Stimulated activated naive CD8-positive, alpha-beta T cell treated with anti-CD3 and anti-CD28 coated beads, Interleukin-15, Interleukin-2, amounts not matched to agents 100 ng/mL and 50 ng/mL, for 24 hours (primary cell): ENCODE measurements around the gene DNAJC19.

ENCODE experiments used
- H3K27ac Mint-ChIP-seq: one replicate; pipeline ENCODE4 v1.8.0; 2021; ENCODE audit warnings: mild to moderate bottlenecking, mixed read lengths
- H3K27me3 Mint-ChIP-seq: one replicate; pipeline ENCODE4 v1.8.0; 2021; ENCODE audit warnings: mixed read lengths
- H3K36me3 Mint-ChIP-seq: one replicate; pipeline ENCODE4 v1.8.0; 2021; ENCODE audit warnings: low read depth, mixed read lengths
- H3K4me1 Mint-ChIP-seq: one replicate; pipeline ENCODE4 v1.8.0; 2021; ENCODE audit warnings: low read depth, mixed read lengths
- H3K4me3 Mint-ChIP-seq: one replicate; pipeline ENCODE4 v1.8.0; 2021; ENCODE audit warnings: mild to moderate bottlenecking, mixed read lengths
- H3K9me3 Mint-ChIP-seq: one replicate; pipeline ENCODE4 v1.8.0; 2021; ENCODE audit warnings: mixed read lengths

DNAJC19 gene

GRCh38 chr3:180981912-180982311 lies 7.6 kb downstream of the DNAJC19 start:
- Mint-ChIP-seq H3K9me3 (no peaks in the 10 kb centered on the region), H3K4me3 (no peak overlapping the region), H3K36me3 (peaks cover 54% of the 10 kb centered on the region), H3K27ac (no peak overlapping the region), H3K27me3 (no peaks in the 10 kb centered on the region), H3K4me1 (peaks cover 3% of the 10 kb centered on the region)

GRCh38 chr3:180980611-180981010 lies 8.9 kb downstream of the DNAJC19 start:
- peaks cover 53% of the 10 kb centered on the region for H3K36me3 Mint-ChIP-seq
- H3K9me3 Mint-ChIP-seq, result no peaks in the 10 kb centered on the region
- H3K4me1 Mint-ChIP-seq, result no peaks in the 10 kb centered on the region
- H3K27ac Mint-ChIP-seq, result no peak overlapping the region
- no peaks in the 10 kb centered on the region for H3K27me3 Mint-ChIP-seq
- H3K4me3 Mint-ChIP-seq, result no peak overlapping the region

- peaks cover 48% of the 10 kb centered on the region for H3K36me3 Mint-ChIP-seq
- no peaks in the 10 kb centered on the region for H3K9me3 Mint-ChIP-seq
- H3K27me3 Mint-ChIP-seq, result no peaks in the 10 kb centered on the region
- no peaks in the 10 kb centered on the region for H3K4me1 Mint-ChIP-seq
- H3K27ac Mint-ChIP-seq, result no peak overlapping the region
- no peak overlapping the region for H3K4me3 Mint-ChIP-seq
Measured at GRCh38 chr3:180979961-180980360, 9.6 kb downstream of the DNAJC19 start.

- peaks cover 3% of the 10 kb centered on the region for H3K4me1 Mint-ChIP-seq
- no peak overlapping the region for H3K4me3 Mint-ChIP-seq
- no peak overlapping the region for H3K27ac Mint-ChIP-seq
- H3K27me3 Mint-ChIP-seq, result no peaks in the 10 kb centered on the region
- H3K36me3 Mint-ChIP-seq, result peaks cover 47% of the 10 kb centered on the region
- H3K9me3 Mint-ChIP-seq, result no peaks in the 10 kb centered on the region
Measured at GRCh38 chr3:180977498-180977897, 12.0 kb downstream of the DNAJC19 start.

GRCh38 chr3:180974286-180974685 lies 15.2 kb downstream of the DNAJC19 start:
- Mint-ChIP-seq H3K27ac (no peak overlapping the region), H3K36me3 (peaks cover 60% of the 10 kb centered on the region), H3K9me3 (no peaks in the 10 kb centered on the region), H3K4me3 (no peak overlapping the region), H3K27me3 (no peaks in the 10 kb centered on the region), H3K4me1 (peaks cover 3% of the 10 kb centered on the region)

GRCh38 chr3:180973543-180973942 lies 16.0 kb downstream of the DNAJC19 start:
- peaks cover 68% of the 10 kb centered on the region for H3K36me3 Mint-ChIP-seq
- no peaks in the 10 kb centered on the region for H3K27me3 Mint-ChIP-seq
- no peak overlapping the region for H3K4me3 Mint-ChIP-seq
- H3K9me3 Mint-ChIP-seq, result no peaks in the 10 kb centered on the region
- no peak overlapping the region for H3K27ac Mint-ChIP-seq
- peaks cover 3% of the 10 kb centered on the region for H3K4me1 Mint-ChIP-seq

GRCh38 chr3:180970931-180971330 lies 18.6 kb downstream of the DNAJC19 start:
- H3K27me3 Mint-ChIP-seq, result no peaks in the 10 kb centered on the region
- no peaks in the 10 kb centered on the region for H3K9me3 Mint-ChIP-seq
- peaks cover 3% of the 10 kb centered on the region for H3K4me1 Mint-ChIP-seq
- peaks cover 68% of the 10 kb centered on the region for H3K36me3 Mint-ChIP-seq
- H3K4me3 Mint-ChIP-seq, result no peak overlapping the region
- H3K27ac Mint-ChIP-seq, result no peak overlapping the region

- Mint-ChIP-seq H3K9me3 (no peaks in the 10 kb centered on the region), H3K4me3 (no peak overlapping the region), H3K27me3 (no peaks in the 10 kb centered on the region), H3K36me3 (peaks cover 78% of the 10 kb centered on the region), H3K4me1 (peaks cover 19% of the 10 kb centered on the region), H3K27ac (no peak overlapping the region)
Measured at GRCh38 chr3:180962530-180962929, 27.0 kb downstream of the DNAJC19 start.

GRCh38 chr3:180961552-180961951 lies 28.0 kb downstream of the DNAJC19 start:
- peaks cover 80% of the 10 kb centered on the region for H3K36me3 Mint-ChIP-seq
- no peak overlapping the region for H3K4me3 Mint-ChIP-seq
- no peaks in the 10 kb centered on the region for H3K27me3 Mint-ChIP-seq
- no peaks in the 10 kb centered on the region for H3K9me3 Mint-ChIP-seq
- H3K4me1 Mint-ChIP-seq, result peaks cover 19% of the 10 kb centered on the region
- no peak overlapping the region for H3K27ac Mint-ChIP-seq

GRCh38 chr3:180961087-180961486 lies 28.4 kb downstream of the DNAJC19 start:
- Mint-ChIP-seq H3K27me3 (no peaks in the 10 kb centered on the region), H3K4me1 (peaks cover 19% of the 10 kb centered on the region), H3K27ac (no peak overlapping the region), H3K36me3 (peaks cover 80% of the 10 kb centered on the region), H3K9me3 (no peaks in the 10 kb centered on the region), H3K4me3 (no peak overlapping the region)

- Mint-ChIP-seq H3K27ac (peak overlapping the region; percentile 81), H3K9me3 (no peaks in the 10 kb centered on the region), H3K27me3 (no peaks in the 10 kb centered on the region), H3K4me3 (no peak overlapping the region), H3K4me1 (peaks cover 19% of the 10 kb centered on the region), H3K36me3 (peaks cover 82% of the 10 kb centered on the region)
Measured at GRCh38 chr3:180959691-180960090, 29.8 kb downstream of the DNAJC19 start.

- Mint-ChIP-seq H3K27ac (peak overlapping the region; percentile 8), H3K4me3 (no peak overlapping the region), H3K9me3 (no peaks in the 10 kb centered on the region), H3K27me3 (no peaks in the 10 kb centered on the region), H3K4me1 (peaks cover 23% of the 10 kb centered on the region), H3K36me3 (peaks cover 65% of the 10 kb centered on the region)
Measured at GRCh38 chr3:180947761-180948390, 41.7 kb downstream of the DNAJC19 start.

GRCh38 chr3:180940826-180941225 lies 48.7 kb downstream of the DNAJC19 start:
- no peak overlapping the region for H3K4me3 Mint-ChIP-seq
- no peak overlapping the region for H3K27ac Mint-ChIP-seq
- H3K27me3 Mint-ChIP-seq, result no peaks in the 10 kb centered on the region
- H3K4me1 Mint-ChIP-seq, result peaks cover 17% of the 10 kb centered on the region
- no peaks in the 10 kb centered on the region for H3K9me3 Mint-ChIP-seq
- peaks cover 71% of the 10 kb centered on the region for H3K36me3 Mint-ChIP-seq

GRCh38 chr3:180934638-180935037 lies 54.9 kb downstream of the DNAJC19 start:
- H3K36me3 Mint-ChIP-seq, result peaks cover 49% of the 10 kb centered on the region
- H3K27me3 Mint-ChIP-seq, result no peaks in the 10 kb centered on the region
- H3K4me1 Mint-ChIP-seq, result peaks cover 35% of the 10 kb centered on the region
- no peak overlapping the region for H3K4me3 Mint-ChIP-seq
- no peak overlapping the region for H3K27ac Mint-ChIP-seq
- H3K9me3 Mint-ChIP-seq, result no peaks in the 10 kb centered on the region
